Psoas muscle (tissue), 8 donors: Measurements from ENCODE around the gene COL4A1. TPM values are rescaled to one million over a fixed set of nuclear protein-coding genes. Genes with fewer than 3 reads are reported as not detected.

Experiments used
- ATAC-seq, 4 donors: fragments of 200-7000 bp; cut with Tn5 transposase; one replicate each; pipeline ENCODE4 v1.9.1; 2020; ENCODE audit warnings: moderate library complexity in 3 of 4, mild to moderate bottlenecking in 2 of 4
- DNase-seq, 2 donors: peaks; one replicate each; pipeline ENCODE4 v3.0.0-alpha.2; 2020
- H3K27ac ChIP-seq: fragments of 200-600 bp; one replicate; pipeline ENCODE4 v1.8.0; 2022
- H3K27me3 ChIP-seq, 3 donors: fragments of 200-600 bp in 1 of 3; one replicate each; pipeline versions ENCODE4 v1.6.1 to v1.8.0; 2013 to 2022; ENCODE audit warnings: low read length in 2 of 3, mild to moderate bottlenecking in 2 of 3, moderate library complexity in 1 of 3; ENCODE audit not compliant: insufficient read depth in 3 of 3
- H3K36me3 ChIP-seq, 2 donors: fragments of 200-600 bp in 1 of 2; one replicate each; pipeline versions ENCODE4 v1.6.1 to v1.8.0; 2013 to 2022; ENCODE audit warnings: low read depth in 1 of 2, mild to moderate bottlenecking in 1 of 2, moderate library complexity in 1 of 2; ENCODE audit not compliant: insufficient read depth in 1 of 2
- H3K4me1 ChIP-seq: fragments of 200-600 bp; one replicate; pipeline ENCODE4 v1.8.0; 2022
- H3K4me3 ChIP-seq: fragments of 200-600 bp; one replicate; pipeline ENCODE4 v1.8.0; 2022; ENCODE audit warnings: mild to moderate bottlenecking
- H3K9me3 ChIP-seq: fragments of 200-600 bp; one replicate; pipeline ENCODE4 v1.8.0; 2022
- CTCF ChIP-seq: fragments of 200-600 bp; IDR thresholded peaks from one replicate; pipeline ENCODE4 v1.8.0; 2022; ENCODE audit warnings: antibody characterized with exemption
- WGBS, 3 donors: extraction: QIAGEN DNeasy Blood & Tissue Kit; methylation state at CpG; one replicate each; pipeline versions ENCODE4 v1.1.6 to v1.1.7; 2013; 5-methylcytosine and 5-hydroxymethylcytosine counted together
- intact Hi-C, 2 donors: fragments of 100-400 bp; cut with DNase I; formaldehyde crosslinking; loops; one replicate each; pipeline versions ENCODE4 v1.11.0 to v1.14.2; 2022
- polyA plus RNA-seq, 3 donors: library from polyadenylated mRNA; stranded (reverse); fragments of 200-250 nt; gene quantifications; one replicate each; pipeline ENCODE4 v1.2.3, GENCODE V29; 2013
- total RNA-seq, 4 donors: library from RNA; stranded (reverse); fragmentation: NEBNext Ultra II Directional in 2 of 4; extraction: Animal tissue kit (Norgen Biotek cat#: 25700) in 2 of 4; gene quantifications; one replicate each; pipeline versions ENCODE4 v1.2.1 to v1.2.4, GENCODE V29; 2021 to 2023
- donor health status: healthy with polysubstance abuse.
- donor health status: DM: no; HTN: no; CAD: no; lungs with moderate emphysema.
- donor health status: Bipolar disorder and iron deficiency.
- donor health status: healthy.
- donor health status: DM: yes; HTN: yes; CAD: no.
- donor health status: DM: no; HTN: no; CAD: no.
- donor health status: DM: no; HTN: no; CAD: no.
- donor health status: DM: yes; HTN: yes; CAD: no.

The COL4A1 gene
- total and polyA plus RNA-seq, 7 donors = 39.0 to 127 (median 97.0) TPM

- Histone ChIP-seq H3K27me3 (peaks cover 0 to 57% (median 10%) of the 10 kb centered on the region in 3 donors), H3K27ac (peak overlapping the region; percentile 20), H3K36me3 (no peaks in the 10 kb centered on the region), H3K9me3 (no peaks in the 10 kb centered on the region), H3K4me3 (peak overlapping the region; percentile 77), H3K4me1 (peaks cover 7% of the 10 kb centered on the region)
- TF ChIP-seq CTCF = no peak
- DNase-seq = no peak
- WGBS, 3 donors = 39 to 47% (median 46%) methylated on average over 21 of the region's 21 CpGs
- no peak for ATAC-seq
- intact Hi-C loops = no loop called here
Measured at GRCh38 chr13:110301606-110302553, 5.1 kb downstream of the COL4A1 start.

- DNase-seq (no peak), ATAC-seq (no peak)
- Histone ChIP-seq H3K4me3 (no peak overlapping the region), H3K27me3 (peaks cover 0 to 49% (median 3%) of the 10 kb centered on the region in 3 donors), H3K4me1 (peaks cover 7% of the 10 kb centered on the region), H3K9me3 (no peaks in the 10 kb centered on the region), H3K27ac (peak overlapping the region; percentile 20), H3K36me3 (no peaks in the 10 kb centered on the region)
- TF ChIP-seq CTCF = no peak
- WGBS, 3 donors = 40 to 49% (median 45%) methylated on average over 5 of the region's 5 CpGs
- intact Hi-C loops = no loop called here
Measured at GRCh38 chr13:110301083-110301482, 5.9 kb downstream of the COL4A1 start.

GRCh38 chr13:110300090-110300815 lies 6.7 kb downstream of the COL4A1 start:
- 47 to 52% (median 48%) methylated on average over 3 of the region's 3 CpGs for WGBS, 3 donors
- TF ChIP-seq CTCF = no peak
- peaks cover 7% of the 10 kb centered on the region for H3K4me1 ChIP-seq
- peaks cover 0 to 41% (median 3%) of the 10 kb centered on the region in 3 donors for H3K27me3 ChIP-seq
- DNase-seq = no peak
- no peak for ATAC-seq
- no peaks in the 10 kb centered on the region for H3K9me3 ChIP-seq
- no peak overlapping the region for H3K27ac ChIP-seq
- intact Hi-C loops = no loop called here
- no peaks in the 10 kb centered on the region for H3K36me3 ChIP-seq
- no peak overlapping the region for H3K4me3 ChIP-seq

GRCh38 chr13:110299283-110299840 lies 7.6 kb downstream of the COL4A1 start:
- ATAC-seq = no peak
- H3K9me3 ChIP-seq = no peaks in the 10 kb centered on the region
- DNase-seq = no peak
- peak overlapping the region; percentile 15 for H3K4me3 ChIP-seq
- intact Hi-C loops = no loop called here
- no peak overlapping the region for H3K27ac ChIP-seq
- H3K36me3 ChIP-seq = no peaks in the 10 kb centered on the region
- TF ChIP-seq CTCF = no peak
- H3K27me3 ChIP-seq = peaks cover 0 to 35% (median 3%) of the 10 kb centered on the region in 3 donors
- H3K4me1 ChIP-seq = peaks cover 7% of the 10 kb centered on the region
- WGBS, 3 donors = 45 to 54% (median 47%) methylated on average over 10 of the region's 10 CpGs
